Caco-2 (cell line): ENCODE data around the gene PLXNA3. TPM values are rescaled to one million over a fixed set of nuclear protein-coding genes. Genes with fewer than 3 reads are reported as not detected.

Experiments used
- BruUV-seq: library from RNA; stranded (reverse); fragments of 400-500 nt; replicated peaks from 2 replicates; lab custom pipeline; 2021; lab: Mats Ljungman, UMichigan
- CTCF ChIA-PET: fragments of 300-600 bp; sonication (Branson Sonifier 250); formaldehyde crosslinking; loops from one replicate; lab custom pipeline; 2022; ENCODE audit warnings: antibody characterized with exemption; lab: Charles Lee
- POLR2A ChIA-PET: fragments of 300-600 bp; sonication (Branson Sonifier 250); formaldehyde crosslinking; loops from one replicate; lab custom pipeline; 2022; ENCODE audit warnings: antibody characterized with exemption; lab: Charles Lee
- DNase-seq, 2 experiments: peaks; one replicate each; pipeline versions ENCODE4 v3.0.0 to v3.0.0-alpha.2; 2020 to 2022
- H3K27me3 ChIP-seq: replicated peaks from 2 replicates; pipeline ENCODE4 v1.6.0; 2011; ENCODE audit warnings: low read length; ENCODE audit not compliant: control insufficient read depth, insufficient read depth
- H3K36me3 ChIP-seq: 2 replicates; pipeline ENCODE4 v1.5.1; 2011; ENCODE audit warnings: low read length; ENCODE audit not compliant: control insufficient read depth, insufficient read depth
- H3K4me1 ChIP-seq: fragments of 250-450 bp; sonication (Bioruptor Pico); 2 replicates; pipeline ENCODE4 v1.5.1; 2020; ENCODE audit warnings: mild to moderate bottlenecking
- H3K4me3 ChIP-seq: 2 replicates; pipeline ENCODE4 v1.5.1; 2011; ENCODE audit warnings: low read depth, mild to moderate bottlenecking, control low read depth, low read length
- H3K9me3 ChIP-seq: fragments of 250-450 bp; sonication (Bioruptor Pico); 2 replicates; pipeline ENCODE4 v1.5.1; 2020; ENCODE audit warnings: mild to moderate bottlenecking, moderate library complexity
- H3K27ac Mint-ChIP-seq: one replicate; pipeline ENCODE4 v1.8.0; 2022; ENCODE audit warnings: mixed read lengths; ENCODE audit not compliant: unreplicated experiment
- H3K27me3 Mint-ChIP-seq: one replicate; pipeline ENCODE4 v1.8.0; 2022; ENCODE audit warnings: mixed read lengths; ENCODE audit not compliant: insufficient read depth, unreplicated experiment
- H3K36me3 Mint-ChIP-seq: one replicate; pipeline ENCODE4 v1.8.0; 2022; ENCODE audit warnings: mild to moderate bottlenecking, mixed read lengths; ENCODE audit not compliant: insufficient read depth, unreplicated experiment
- H3K4me1 Mint-ChIP-seq: one replicate; pipeline ENCODE4 v1.8.0; 2022; ENCODE audit warnings: low read depth, mixed read lengths; ENCODE audit not compliant: unreplicated experiment
- H3K4me3 Mint-ChIP-seq: one replicate; pipeline ENCODE4 v1.8.0; 2022; ENCODE audit warnings: mild to moderate bottlenecking, moderate library complexity, mixed read lengths; ENCODE audit not compliant: unreplicated experiment
- H3K9me3 Mint-ChIP-seq: one replicate; pipeline ENCODE4 v1.8.0; 2022; ENCODE audit warnings: mixed read lengths; ENCODE audit not compliant: unreplicated experiment
- CTCF ChIP-seq, 2 experiments: fragments of 200-600 bp in 1 of 2; IDR thresholded peaks; 1 replicate in 1 of 2; 2 replicates in 1 of 2; pipeline versions ENCODE4 v1.5.1 to v1.8.0; 2011 to 2022; ENCODE audit warnings: antibody characterized with exemption in 1 of 2, control low read depth in 1 of 2, inconsistent platforms in 1 of 2, low read depth in 1 of 2, low read length in 1 of 2, mild to moderate bottlenecking in 1 of 2, moderate library complexity in 1 of 2; ENCODE audit not compliant: insufficient read depth in 1 of 2, severe bottlenecking in 1 of 2, unreplicated experiment in 1 of 2
- intact Hi-C: fragments of 100-400 bp; cut with micrococcal nuclease; formaldehyde crosslinking; loops from one replicate; pipeline ENCODE4 v1.10.0; 2022; ENCODE audit not compliant: unreplicated experiment
- total RNA-seq: library from RNA; stranded (reverse); gene quantifications from 2 replicates; pipeline ENCODE4 v1.2.3, GENCODE V29; 2022

PLXNA3 gene
- total RNA-seq, 1 experiment from 2014 or later = 58.4 TPM

DNA sequence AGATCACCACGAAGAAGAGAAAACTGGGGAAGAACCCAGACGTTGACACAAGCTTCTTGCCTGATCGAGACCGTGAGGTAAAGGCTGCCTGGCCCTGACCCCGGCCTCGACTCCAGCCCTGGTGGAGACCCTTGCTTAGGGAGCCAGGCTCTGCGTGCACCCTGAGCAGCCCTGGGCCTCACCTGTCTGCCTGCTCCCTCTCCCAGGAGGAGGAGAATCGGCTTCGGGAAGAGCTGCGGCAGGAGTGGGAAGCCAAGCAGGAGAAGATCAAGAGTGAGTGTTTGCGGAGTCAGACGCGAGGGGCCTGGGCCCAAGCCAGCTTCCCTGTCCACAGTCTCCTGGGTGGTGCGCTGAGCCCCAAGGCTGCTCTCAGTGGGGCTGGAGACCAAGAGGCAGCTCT lies 9.6 kb upstream of the PLXNA3 start:
- no peak overlapping the region for H3K4me3 Mint-ChIP-seq

GRCh38 chrX:154449618-154450017 lies 8.5 kb upstream of the PLXNA3 start:
- Mint-ChIP-seq H3K4me1 (no peaks in the 10 kb centered on the region), H3K4me3 (no peak overlapping the region), H3K27ac (no peak overlapping the region), H3K9me3 (no peaks in the 10 kb centered on the region), H3K27me3 (no peaks in the 10 kb centered on the region), H3K36me3 (peaks cover 26% of the 10 kb centered on the region)
- intact Hi-C loops = no loop called here
- no peak overlapping the region for H3K4me3 ChIP-seq
- H3K36me3 ChIP-seq = no peaks in the 10 kb centered on the region
- no peaks in the 10 kb centered on the region for H3K4me1 ChIP-seq
- BruUV-seq = no TSS peak
- ChIA-PET CTCF (no interaction called here), POLR2A (no interaction called here)
- no peak for DNase-seq
- TF ChIP-seq CTCF (IDR thresholded peaks at IDR 0.05; ENCODE audit: insufficient read depth in 1 of 2, low read depth in 1 of 2, low read length in 1 of 2, severe bottlenecking in 1 of 2, unreplicated experiment in 1 of 2) = no peak
- no peaks in the 10 kb centered on the region for H3K9me3 ChIP-seq
- H3K27me3 ChIP-seq = no peaks in the 10 kb centered on the region

More for the DNA sequence above, 9.6 kb upstream of the PLXNA3 start:
- peaks cover 24% of the 10 kb centered on the region for H3K36me3 Mint-ChIP-seq
- no peak overlapping the region for H3K4me3 ChIP-seq
- ChIA-PET CTCF (no interaction called here), POLR2A (no interaction called here)
- no TSS peak for BruUV-seq
- DNase-seq = no peak
- H3K4me1 Mint-ChIP-seq = no peaks in the 10 kb centered on the region
- intact Hi-C loops = no loop called here
- no peaks in the 10 kb centered on the region for H3K27me3 Mint-ChIP-seq
- no peaks in the 10 kb centered on the region for H3K27me3 ChIP-seq
- no peaks in the 10 kb centered on the region for H3K9me3 ChIP-seq
- H3K27ac Mint-ChIP-seq = no peak overlapping the region
- H3K4me1 ChIP-seq = no peaks in the 10 kb centered on the region
- no peak for TF ChIP-seq CTCF (IDR thresholded peaks at IDR 0.05; ENCODE audit: insufficient read depth in 1 of 2, low read depth in 1 of 2, low read length in 1 of 2, severe bottlenecking in 1 of 2, unreplicated experiment in 1 of 2)
- H3K9me3 Mint-ChIP-seq = no peaks in the 10 kb centered on the region
- no peaks in the 10 kb centered on the region for H3K36me3 ChIP-seq

DNA sequence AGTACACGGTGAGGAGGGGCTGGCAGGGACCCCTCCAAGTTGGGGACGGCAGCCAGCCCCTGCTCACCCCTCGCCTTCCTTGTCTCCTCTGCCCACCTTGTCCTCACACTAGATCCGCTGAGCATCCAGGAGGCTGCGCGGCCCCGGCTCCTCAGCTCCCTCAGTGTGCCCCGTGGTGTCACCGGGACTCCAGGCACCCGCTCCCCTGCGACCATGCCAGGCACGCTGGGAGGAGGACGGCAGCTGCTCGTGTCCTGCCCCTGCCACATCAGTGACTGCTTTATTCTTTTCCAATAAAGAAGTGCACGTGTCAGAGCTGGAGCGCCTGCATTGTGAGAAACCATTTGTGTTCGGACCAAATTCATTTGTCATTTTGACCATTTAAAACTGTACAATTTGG lies 7.8 kb upstream of the PLXNA3 start:
- H3K9me3 ChIP-seq = no peaks in the 10 kb centered on the region
- POLR2A ChIA-PET = no interaction called here
- intact Hi-C loops = no loop called here
- H3K36me3 ChIP-seq = no peaks in the 10 kb centered on the region
- no peak overlapping the region for H3K4me3 ChIP-seq
- no peak for TF ChIP-seq CTCF (IDR thresholded peaks at IDR 0.05; ENCODE audit: insufficient read depth in 1 of 2, low read depth in 1 of 2, low read length in 1 of 2, severe bottlenecking in 1 of 2, unreplicated experiment in 1 of 2)
- H3K4me1 Mint-ChIP-seq = no peaks in the 10 kb centered on the region
- CTCF ChIA-PET = no interaction called here
- peaks cover 28% of the 10 kb centered on the region for H3K36me3 Mint-ChIP-seq
- BruUV-seq = TSS peak; percentile 61
- DNase-seq = no peak
- no peak overlapping the region for H3K27ac Mint-ChIP-seq
- H3K27me3 Mint-ChIP-seq = no peaks in the 10 kb centered on the region
- no peaks in the 10 kb centered on the region for H3K9me3 Mint-ChIP-seq
- H3K27me3 ChIP-seq = no peaks in the 10 kb centered on the region
- no peaks in the 10 kb centered on the region for H3K4me1 ChIP-seq
- no peak overlapping the region for H3K4me3 Mint-ChIP-seq
